Brain microvascular endothelial cell (primary cell): ENCODE results near the gene YLPM1.
A peak's percentile ranks its signal among the peaks of the same experiment; 100 is the strongest.
"Not testable (repeated sequence)": the region's sequence is repeated elsewhere in the genome, so short reads cannot be mapped to it uniquely, and the experiment has no call there.

Experiments
- DNase-seq: peaks from one replicate; pipeline ENCODE4 v3.0.0-alpha.2; 2020
- H3K27ac ChIP-seq: fragments of 250-450 bp; sonication (Bioruptor Pico); 2 replicates; pipeline ENCODE4 v1.5.1; 2020; ENCODE audit warnings: mild to moderate bottlenecking, moderate library complexity
- H3K27me3 ChIP-seq: fragments of 250-450 bp; sonication (Bioruptor Pico); replicated peaks from 2 replicates; pipeline ENCODE4 v1.5.1; 2020; ENCODE audit warnings: mild to moderate bottlenecking
- H3K36me3 ChIP-seq: fragments of 250-450 bp; sonication (Bioruptor Pico); replicated peaks from 2 replicates; pipeline ENCODE4 v1.5.1; 2020; ENCODE audit warnings: mild to moderate bottlenecking
- H3K4me3 ChIP-seq: 2 replicates; pipeline ENCODE4 v1.5.1; 2011; ENCODE audit warnings: low read depth, mild to moderate bottlenecking, control low read depth, low read length, moderate library complexity
- in situ Hi-C: cut with HindIII; loops from 2 replicates; pipeline ENCODE4 v1.10.0; 2017; ENCODE audit warnings: low sequenced_read_pairs, low pct_ligation_motif_present
- TF ChIP-seq, protein P1 (sequence below): IDR thresholded peaks from 2 replicates; pipeline ENCODE4 v1.5.1; 2011; ENCODE audit warnings: low read depth, mild to moderate bottlenecking, moderate library complexity, low read length, control low read depth, inconsistent platforms; ENCODE audit errors: missing control alignments

Gene YLPM1

DNA sequence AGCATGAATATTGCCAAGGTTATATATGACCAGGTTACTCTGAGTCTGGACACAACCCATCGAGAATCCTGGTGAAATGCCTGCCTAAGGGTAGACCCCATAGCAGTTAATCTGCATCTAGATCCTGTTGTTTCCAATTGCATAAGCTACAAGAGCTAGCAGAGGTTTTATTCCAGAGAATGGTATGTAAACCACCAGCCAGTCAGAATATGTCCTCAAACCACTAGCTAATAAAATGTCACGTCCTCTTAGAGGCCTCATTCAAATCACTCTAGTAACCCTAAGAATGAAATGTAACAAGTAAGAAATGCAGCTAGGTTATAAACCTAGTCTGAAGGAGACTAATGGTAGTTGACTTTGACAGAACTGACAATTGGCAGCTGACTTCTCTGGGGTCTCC is 9.0 kb upstream of the YLPM1 start:
- no peak for DNase-seq
- H3K27ac ChIP-seq, result no peak overlapping the region
- no peaks in the 10 kb centered on the region for H3K27me3 ChIP-seq
- H3K36me3 ChIP-seq, result no peaks in the 10 kb centered on the region
- H3K4me3 ChIP-seq, result no peak overlapping the region
- TF ChIP-seq, protein P1, sequence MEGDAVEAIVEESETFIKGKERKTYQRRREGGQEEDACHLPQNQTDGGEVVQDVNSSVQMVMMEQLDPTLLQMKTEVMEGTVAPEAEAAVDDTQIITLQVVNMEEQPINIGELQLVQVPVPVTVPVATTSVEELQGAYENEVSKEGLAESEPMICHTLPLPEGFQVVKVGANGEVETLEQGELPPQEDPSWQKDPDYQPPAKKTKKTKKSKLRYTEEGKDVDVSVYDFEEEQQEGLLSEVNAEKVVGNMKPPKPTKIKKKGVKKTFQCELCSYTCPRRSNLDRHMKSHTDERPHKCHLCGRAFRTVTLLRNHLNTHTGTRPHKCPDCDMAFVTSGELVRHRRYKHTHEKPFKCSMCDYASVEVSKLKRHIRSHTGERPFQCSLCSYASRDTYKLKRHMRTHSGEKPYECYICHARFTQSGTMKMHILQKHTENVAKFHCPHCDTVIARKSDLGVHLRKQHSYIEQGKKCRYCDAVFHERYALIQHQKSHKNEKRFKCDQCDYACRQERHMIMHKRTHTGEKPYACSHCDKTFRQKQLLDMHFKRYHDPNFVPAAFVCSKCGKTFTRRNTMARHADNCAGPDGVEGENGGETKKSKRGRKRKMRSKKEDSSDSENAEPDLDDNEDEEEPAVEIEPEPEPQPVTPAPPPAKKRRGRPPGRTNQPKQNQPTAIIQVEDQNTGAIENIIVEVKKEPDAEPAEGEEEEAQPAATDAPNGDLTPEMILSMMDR, result no peak
- in situ Hi-C loops, result no loop called here

DNA sequence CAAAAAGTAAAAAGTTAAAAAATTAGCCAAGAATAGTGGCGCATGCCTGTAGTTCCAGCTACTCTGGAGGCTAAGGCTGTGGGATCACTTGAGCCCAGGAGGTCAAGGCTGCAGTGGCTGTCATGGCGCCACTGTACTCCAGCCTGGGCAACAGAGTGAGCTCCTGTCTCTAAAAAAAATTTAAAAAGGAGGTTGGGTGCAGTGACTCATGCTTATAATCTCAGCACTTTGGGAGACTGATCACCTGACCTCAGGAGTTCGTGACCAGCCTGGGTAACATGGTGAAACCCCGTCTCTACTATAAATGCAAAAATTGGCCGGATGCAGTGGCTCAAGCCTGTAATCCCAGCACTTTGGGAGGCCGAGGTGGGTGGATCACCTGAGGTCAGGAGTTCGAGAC is 8.2 kb upstream of the YLPM1 start:
- no peaks in the 10 kb centered on the region for H3K36me3 ChIP-seq
- TF ChIP-seq, protein P1, result no peak
- no peak for DNase-seq
- H3K27me3 ChIP-seq, result no peaks in the 10 kb centered on the region
- in situ Hi-C loops, result no loop called here
- H3K27ac ChIP-seq, result no peak overlapping the region
- H3K4me3 ChIP-seq, result no peak overlapping the region

DNA sequence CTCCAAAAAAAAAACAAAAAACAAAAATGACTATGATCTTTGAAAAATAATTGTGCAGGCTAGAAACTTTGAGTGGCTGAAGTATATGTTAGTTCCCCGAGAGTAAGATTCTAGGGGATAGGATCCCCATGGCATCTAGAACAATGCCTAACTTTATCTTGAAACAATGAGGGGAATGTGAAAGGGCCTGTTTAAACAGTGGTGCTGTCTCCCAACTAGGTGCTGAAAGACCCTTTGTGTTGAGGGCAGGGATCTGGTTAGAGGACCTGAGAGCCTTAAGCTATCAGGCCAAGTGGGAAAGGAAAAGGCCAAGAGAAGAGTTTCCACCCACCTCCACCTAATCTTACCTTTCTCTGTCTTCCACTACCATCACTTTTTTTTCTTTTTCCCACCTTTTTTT is 6.8 kb upstream of the YLPM1 start:
- no peak overlapping the region for H3K27ac ChIP-seq

DNA sequence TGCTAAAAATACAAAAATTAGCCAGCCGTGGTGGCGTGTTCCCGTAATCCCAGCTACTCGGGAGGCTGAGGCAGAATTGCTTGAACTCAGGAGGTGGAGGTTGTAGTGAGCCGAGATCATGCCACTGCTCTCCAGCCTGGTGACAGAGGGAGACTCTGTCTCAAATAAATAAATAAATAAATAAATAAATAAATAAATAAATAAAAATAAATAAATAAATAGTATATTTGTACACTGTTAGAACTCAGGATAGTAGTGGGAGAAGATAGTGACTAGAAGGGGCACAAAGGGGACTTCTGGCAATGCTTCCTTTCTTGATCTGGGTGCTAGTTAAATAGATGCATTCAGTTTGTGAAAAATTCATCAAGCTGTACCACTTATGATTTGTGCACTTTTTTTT is 4.6 kb upstream of the YLPM1 start:
- DNase-seq, H3K36me3 ChIP-seq, H3K4me3 ChIP-seq, H3K27me3 ChIP-seq, in situ Hi-C loops, H3K27ac ChIP-seq: not testable (repeated sequence)

More for the DNA sequence above, 6.8 kb upstream of the YLPM1 start:
- DNase-seq, result no peak
- Histone ChIP-seq H3K36me3 (no peaks in the 10 kb centered on the region), H3K4me3 (no peak overlapping the region), H3K27me3 (no peaks in the 10 kb centered on the region)
- TF ChIP-seq, protein P1, result no peak
- in situ Hi-C loops, result no loop called here

DNA sequence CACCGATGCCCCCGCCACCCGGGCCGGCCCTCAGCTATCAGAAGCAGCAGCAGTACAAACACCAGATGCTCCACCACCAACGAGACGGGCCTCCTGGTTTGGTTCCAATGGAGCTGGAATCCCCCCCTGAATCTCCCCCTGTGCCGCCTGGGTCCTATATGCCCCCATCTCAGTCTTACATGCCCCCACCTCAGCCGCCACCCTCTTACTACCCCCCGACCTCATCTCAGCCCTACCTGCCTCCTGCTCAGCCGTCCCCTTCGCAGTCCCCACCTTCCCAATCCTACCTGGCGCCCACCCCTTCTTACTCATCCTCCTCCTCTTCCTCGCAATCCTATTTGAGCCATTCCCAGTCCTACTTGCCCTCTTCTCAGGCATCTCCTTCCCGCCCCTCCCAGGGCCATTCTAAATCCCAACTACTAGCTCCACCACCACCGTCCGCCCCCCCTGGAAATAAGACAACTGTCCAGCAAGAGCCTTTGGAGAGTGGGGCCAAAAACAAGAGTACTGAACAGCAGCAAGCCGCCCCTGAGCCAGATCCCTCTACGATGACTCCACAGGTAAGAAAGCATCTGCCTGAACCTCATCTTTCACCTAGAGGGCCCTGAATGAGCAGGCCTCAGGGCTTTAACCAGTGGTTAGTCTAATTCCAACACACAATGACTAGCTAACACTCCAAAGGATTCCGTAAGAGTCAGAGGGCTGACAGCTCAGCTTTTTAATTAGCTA is 851 bp downstream of the YLPM1 start:
- peak overlapping the region; percentile 86 for H3K4me3 ChIP-seq
- DNase-seq, result peak; percentile 14
- H3K36me3 ChIP-seq, result no peaks in the 10 kb centered on the region
- in situ Hi-C loops, result no loop called here
- TF ChIP-seq, protein P1, result no peak
- H3K27ac ChIP-seq, result peak overlapping the region; percentile 72
- no peaks in the 10 kb centered on the region for H3K27me3 ChIP-seq

DNA sequence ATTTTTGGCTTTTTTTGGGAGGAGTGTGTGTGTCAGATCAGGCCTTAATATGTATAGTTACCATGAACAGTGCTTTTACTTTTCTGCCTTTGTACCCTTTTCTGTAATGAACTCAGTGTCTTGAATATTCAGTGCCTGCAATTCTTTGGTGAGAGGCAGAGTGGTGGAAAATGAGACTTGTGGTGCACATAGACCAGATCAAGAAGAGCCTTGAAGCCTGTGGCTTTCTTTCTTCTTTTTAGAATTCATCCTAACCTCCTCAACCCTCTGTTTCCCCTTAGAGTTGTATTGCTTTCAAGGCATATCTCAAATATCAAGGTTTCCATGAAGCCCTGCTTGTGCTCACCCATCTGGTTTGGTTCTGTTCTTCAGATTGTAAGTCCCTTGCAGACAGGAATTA is 2.6 kb downstream of the YLPM1 start:
- H3K27me3 ChIP-seq, result no peaks in the 10 kb centered on the region
- TF ChIP-seq, protein P1, result no peak
- H3K27ac ChIP-seq, result no peak overlapping the region
- no peaks in the 10 kb centered on the region for H3K36me3 ChIP-seq
- in situ Hi-C loops, result no loop called here
- peak overlapping the region; percentile 86 for H3K4me3 ChIP-seq
- DNase-seq, result no peak
